ENCODE measurements around the gene CNTN5.
"Not testable (repeated sequence)": the region's sequence is repeated elsewhere in the genome, so short reads cannot be mapped to it uniquely, and the experiment has no call there.

The CNTN5 gene

GRCh38 chr11:99818991-99819390, 798.2 kb downstream of the CNTN5 start:
- TF ChIP-seq CTCF (IDR thresholded peaks at IDR 0.05; ENCODE audit: control insufficient read depth, insufficient read depth, low read depth, low read length, missing control alignments): no peak
- no peak overlapping the region for H3K4me3 ChIP-seq (ENCODE audit: control insufficient read depth, low read depth, low read length)
- DNase-seq (ENCODE audit: low read depth): no peak

- no peak for DNase-seq (ENCODE audit: low read depth)
- TF ChIP-seq CTCF (IDR thresholded peaks at IDR 0.05; ENCODE audit: control insufficient read depth, insufficient read depth, low read depth, low read length, missing control alignments): no peak
- H3K4me3 ChIP-seq (ENCODE audit: control insufficient read depth, low read depth, low read length): no peak overlapping the region
Measured at GRCh38 chr11:99822846-99823565, 802.3 kb downstream of the CNTN5 start.

- DNase-seq (ENCODE audit: low read depth); H3K4me3 ChIP-seq (ENCODE audit: control insufficient read depth, low read depth, low read length): not testable (repeated sequence)
Measured at GRCh38 chr11:99836739-99837138, 816.0 kb downstream of the CNTN5 start.

- DNase-seq (ENCODE audit: low read depth): no peak
- H3K4me3 ChIP-seq (ENCODE audit: control insufficient read depth, low read depth, low read length): no peak overlapping the region
- TF ChIP-seq CTCF (IDR thresholded peaks at IDR 0.05; ENCODE audit: control insufficient read depth, insufficient read depth, low read depth, low read length, missing control alignments): no peak
Measured at GRCh38 chr11:99841885-99842284, 821.1 kb downstream of the CNTN5 start.

- no peak for DNase-seq (ENCODE audit: low read depth)
- TF ChIP-seq CTCF (IDR thresholded peaks at IDR 0.05; ENCODE audit: control insufficient read depth, insufficient read depth, low read depth, low read length, missing control alignments): no peak
Measured at GRCh38 chr11:99865951-99866350, 845.2 kb downstream of the CNTN5 start.

GRCh38 chr11:99881610-99882009, 860.9 kb downstream of the CNTN5 start:
- TF ChIP-seq CTCF (IDR thresholded peaks at IDR 0.05; ENCODE audit: control insufficient read depth, insufficient read depth, low read depth, low read length, missing control alignments): no peak
- no peak for DNase-seq (ENCODE audit: low read depth)
- H3K4me3 ChIP-seq (ENCODE audit: control insufficient read depth, low read depth, low read length): no peak overlapping the region

More at GRCh38 chr11:99865951-99866350, 845.2 kb downstream of the CNTN5 start:
- H3K4me3 ChIP-seq (ENCODE audit: control insufficient read depth, low read depth, low read length): no peak overlapping the region

GRCh38 chr11:99884750-99885149, 864.0 kb downstream of the CNTN5 start:
- no peak for TF ChIP-seq CTCF (IDR thresholded peaks at IDR 0.05; ENCODE audit: control insufficient read depth, insufficient read depth, low read depth, low read length, missing control alignments)
- H3K4me3 ChIP-seq (ENCODE audit: control insufficient read depth, low read depth, low read length): no peak overlapping the region

More at GRCh38 chr11:99884750-99885149, 864.0 kb downstream of the CNTN5 start:
- DNase-seq (ENCODE audit: low read depth): no peak

Measured in AG09309 (cell line).